ENCODE measurements around the gene ARGFX. TPM values are rescaled to one million over a fixed set of nuclear protein-coding genes. Genes with fewer than 3 reads are reported as not detected.

ARGFX gene
- total and polyA plus RNA-seq, 9 of the 15 experiments (the other 6 are each of a cell fraction or from before 2014, with no cell fraction given) = not detected

DNA sequence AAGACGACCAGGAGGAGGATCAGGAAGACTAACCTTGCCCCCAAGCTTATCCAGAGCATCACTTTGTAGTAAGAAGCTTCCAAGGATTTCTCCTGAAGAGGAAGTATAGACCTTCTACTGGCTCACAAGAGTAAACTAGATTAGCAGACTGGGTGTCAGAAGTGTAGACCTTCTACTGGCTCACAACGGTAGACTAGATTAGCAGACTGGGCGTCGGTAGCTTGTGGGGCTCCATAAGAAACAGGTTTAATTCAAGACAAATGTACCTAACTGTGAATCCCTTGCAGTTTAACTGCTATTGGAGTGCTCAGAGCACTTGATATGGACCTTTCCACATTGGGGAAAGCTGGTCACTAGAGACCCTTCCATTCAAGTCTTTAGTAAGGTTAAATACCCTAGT, 38.4 kb downstream of the ARGFX start:
- ATAC-seq (no peak), DNase-seq (ENCODE audit: extremely low read depth in 1 of 4, low spot score in 3 of 4) (no peak), FAIRE-seq (no peak)
- no peak for TF ChIP-seq YY1 (IDR thresholded peaks at IDR 0.05; ENCODE audit: borderline replicate concordance in 1 of 3, control insufficient read depth in 1 of 3, extremely low read depth in 1 of 3, insufficient read depth in 3 of 3, insufficient read length in 1 of 3, insufficient replicate concordance in 2 of 3, low read depth in 1 of 3, low read length in 2 of 3)
- POLR2A ChIA-PET = no interaction called here
- H3K4me2 ChIP-seq (ENCODE audit: insufficient read depth, low read length) = no peak overlapping the region
- H3K36me3 ChIP-seq (ENCODE audit: control insufficient read depth, insufficient read depth, low read length) = no peaks in the 10 kb centered on the region
- intact Hi-C loops (cut with micrococcal nuclease) (no loop called here), in situ Hi-C loops (cut with MboI) (no loop called here)
- WGBS (ENCODE audit: insufficient coverage, low coverage, missing lambda C conversion rate) = 0% methylated on average over 4 of the region's 4 CpGs
- no peak overlapping the region for H3K4me3 ChIP-seq
- H3K27ac ChIP-seq (ENCODE audit: extremely low read depth, low read depth, low read length) = no peak overlapping the region
- H3K9me1 ChIP-seq (ENCODE audit: control insufficient read depth, insufficient read depth, low read length) = no peaks in the 10 kb centered on the region
- H3K79me2 ChIP-seq (ENCODE audit: control insufficient read depth, insufficient read depth, low read length) = no peaks in the 10 kb centered on the region
- BruUV-seq (replicated peaks) = no TSS peak
- CTCF ChIA-PET (ENCODE audit: low intra/inter-chr PET ratio) = no interaction called here
- no peak overlapping the region for H3K9ac ChIP-seq (ENCODE audit: insufficient read depth in 1 of 2, low read depth in 2 of 2, low read length in 2 of 2)
- H3K9me3 ChIP-seq (replicated peaks; ENCODE audit: control insufficient read depth, insufficient read depth, low read depth, low read length) = no peaks in the 10 kb centered on the region
- no peaks in the 10 kb centered on the region for H4K20me1 ChIP-seq (replicated peaks; ENCODE audit: control insufficient read depth, insufficient read depth, low read length)
- H3K4me1 ChIP-seq (replicated peaks in 1 of 2; ENCODE audit: control insufficient read depth in 2 of 2, insufficient read depth in 2 of 2, low read length in 2 of 2) = no peaks in the 10 kb centered on the region
- H3K27me3 ChIP-seq (ENCODE audit: control insufficient read depth in 2 of 2, insufficient read depth in 2 of 2, low read length in 2 of 2) = peaks cover 0 to 6% of the 10 kb centered on the region in 2 experiments; a peak in 2 of 5 replicates
- no peak overlapping the region for H2AFZ ChIP-seq (ENCODE audit: low read depth, low read length)

Other genes starting within 250 kb of the ARGFX start
- 8.8 and 10.2 TPM in 2 replicates for gene POLQ, start 22.0 kb upstream of the ARGFX start, total RNA-seq (2014; rRNA removed)
- 15.8 and 18.3 TPM in 2 replicates for gene POLQ, start 22.0 kb upstream of the ARGFX start, total RNA-seq (2014; rRNA removed; fragmentation: Illumina TruSeq; extraction: Trizol)
- 15.8 and 19.0 TPM in 2 replicates for gene POLQ, start 22.0 kb upstream of the ARGFX start, total RNA-seq (2015; rRNA removed; fragmentation: Illumina TruSeq; extraction: Trizol)
- gene POLQ, start 22.0 kb upstream of the ARGFX start, total RNA-seq (2021) = 8.8 and 10.8 TPM in 2 replicates
- 8.4 and 11.2 TPM in 2 replicates for gene POLQ, start 22.0 kb upstream of the ARGFX start, polyA plus RNA-seq (2011; rRNA removed)
- gene POLQ, start 22.0 kb upstream of the ARGFX start, polyA plus RNA-seq (2014; fragmentation: Illumina TruSeq; extraction: Trizol) = 6.7 and 8.1 TPM in 2 replicates
- gene POLQ, start 22.0 kb upstream of the ARGFX start, polyA plus RNA-seq (2014; fragmentation: Nextera tagmentation; extraction: Ambion mirVana) = 1 to 10 TPM; 1.5 to 2.1 TPM
- gene POLQ, start 22.0 kb upstream of the ARGFX start, polyA plus RNA-seq (2014; rRNA removed) = 5.9 and 8.0 TPM in 2 replicates
- 0.05 TPM in 1 of 2 replicates, not detected in the other for gene FBXO40, start 25.4 kb downstream of the ARGFX start, total RNA-seq (2014; rRNA removed)
- 0.03 and 0.04 TPM in 2 replicates for gene FBXO40, start 25.4 kb downstream of the ARGFX start, total RNA-seq (2014; rRNA removed; fragmentation: Illumina TruSeq; extraction: Trizol)
- gene FBXO40, start 25.4 kb downstream of the ARGFX start, total RNA-seq (2015; rRNA removed; fragmentation: Illumina TruSeq; extraction: Trizol) = 0.04 TPM in 1 of 2 replicates, not detected in the other
- not detected in 2 replicates for gene FBXO40, start 25.4 kb downstream of the ARGFX start, total RNA-seq (2021)
- not detected in 2 replicates for gene FBXO40, start 25.4 kb downstream of the ARGFX start, polyA plus RNA-seq (2011; rRNA removed)
- gene FBXO40, start 25.4 kb downstream of the ARGFX start, polyA plus RNA-seq (2014; fragmentation: Illumina TruSeq; extraction: Trizol) = 0.04 TPM in 1 of 2 replicates, not detected in the other
- gene FBXO40, start 25.4 kb downstream of the ARGFX start, polyA plus RNA-seq (2014; fragmentation: Nextera tagmentation; extraction: Ambion mirVana) = under 1 TPM in 1 of 2 experiments, not detected in 1; 0.01 TPM
- gene FBXO40, start 25.4 kb downstream of the ARGFX start, polyA plus RNA-seq (2014; rRNA removed) = 0.01 TPM in 1 of 2 replicates, not detected in the other
- gene HCLS1, start 93.0 kb downstream of the ARGFX start, total RNA-seq (2014; rRNA removed) = 26.0 and 29.6 TPM in 2 replicates
- gene HCLS1, start 93.0 kb downstream of the ARGFX start, total RNA-seq (2014; rRNA removed; fragmentation: Illumina TruSeq; extraction: Trizol) = 20.4 and 21.9 TPM in 2 replicates
- gene HCLS1, start 93.0 kb downstream of the ARGFX start, total RNA-seq (2015; rRNA removed; fragmentation: Illumina TruSeq; extraction: Trizol) = 29.7 and 31.4 TPM in 2 replicates
- gene HCLS1, start 93.0 kb downstream of the ARGFX start, total RNA-seq (2021) = 20.6 and 22.0 TPM in 2 replicates
- gene HCLS1, start 93.0 kb downstream of the ARGFX start, polyA plus RNA-seq (2011; rRNA removed) = 17.0 and 49.0 TPM in 2 replicates
- gene HCLS1, start 93.0 kb downstream of the ARGFX start, polyA plus RNA-seq (2014; fragmentation: Illumina TruSeq; extraction: Trizol) = 31.1 and 34.1 TPM in 2 replicates
- gene HCLS1, start 93.0 kb downstream of the ARGFX start, polyA plus RNA-seq (2014; fragmentation: Nextera tagmentation; extraction: Ambion mirVana) = 10 to 100 TPM in 1 of 2 experiments, 1 to 10 TPM in 1; 4.8 to 12.2 TPM
- 26.0 and 31.0 TPM in 2 replicates for gene HCLS1, start 93.0 kb downstream of the ARGFX start, polyA plus RNA-seq (2014; rRNA removed)
- gene GOLGB1, start 181.8 kb downstream of the ARGFX start, total RNA-seq (2014; rRNA removed) = 8.0 and 9.9 TPM in 2 replicates
- 16.3 and 19.7 TPM in 2 replicates for gene GOLGB1, start 181.8 kb downstream of the ARGFX start, total RNA-seq (2014; rRNA removed; fragmentation: Illumina TruSeq; extraction: Trizol)
- 15.4 and 16.0 TPM in 2 replicates for gene GOLGB1, start 181.8 kb downstream of the ARGFX start, total RNA-seq (2015; rRNA removed; fragmentation: Illumina TruSeq; extraction: Trizol)
- gene GOLGB1, start 181.8 kb downstream of the ARGFX start, total RNA-seq (2021) = 10.5 and 11.2 TPM in 2 replicates
- 9.6 and 11.4 TPM in 2 replicates for gene GOLGB1, start 181.8 kb downstream of the ARGFX start, polyA plus RNA-seq (2011; rRNA removed)
- gene GOLGB1, start 181.8 kb downstream of the ARGFX start, polyA plus RNA-seq (2014; fragmentation: Illumina TruSeq; extraction: Trizol) = 8.1 and 9.7 TPM in 2 replicates
- gene GOLGB1, start 181.8 kb downstream of the ARGFX start, polyA plus RNA-seq (2014; fragmentation: Nextera tagmentation; extraction: Ambion mirVana) = 1 to 10 TPM; 4.0 to 4.8 TPM
- 8.9 and 9.7 TPM in 2 replicates for gene GOLGB1, start 181.8 kb downstream of the ARGFX start, polyA plus RNA-seq (2014; rRNA removed)

Data from K562 (cell line).